GM23338 (cell line): Measurements from ENCODE around the gene ABCC3. TPM values are rescaled to one million over a fixed set of nuclear protein-coding genes. Genes with fewer than 3 reads are reported as not detected.

Experiments
- ATAC-seq: fragments of 200-7000 bp; cut with Tn5 transposase; 3 replicates; pipeline ENCODE4 v1.9.1; 2020
- DNase-seq: peaks from one replicate; pipeline ENCODE4 v3.0.0-alpha.2; 2015; ENCODE audit warnings: low spot score
- H2AFZ ChIP-seq: fragments of 200-600 bp; sonication (generic); 2 replicates; pipeline ENCODE4 v1.8.0; 2016; ENCODE audit warnings: antibody characterized with exemption, mild to moderate bottlenecking, moderate library complexity
- H3F3A ChIP-seq: fragments of 200-600 bp; sonication (generic); replicated peaks from 2 replicates; pipeline ENCODE4 v1.8.0; 2017; ENCODE audit warnings: antibody characterized with exemption, mixed run types, low read depth
- H3K27ac ChIP-seq: fragments of 200-600 bp; sonication (generic); 2 replicates; pipeline ENCODE4 v1.6.1; 2016; ENCODE audit warnings: low read depth
- H3K27me3 ChIP-seq: fragments of 200-600 bp; sonication (generic); 2 replicates; pipeline ENCODE4 v1.8.0; 2016; ENCODE audit warnings: mild to moderate bottlenecking, mixed run types, moderate library complexity; ENCODE audit not compliant: insufficient read depth
- H3K36me3 ChIP-seq: fragments of 200-600 bp; sonication (generic); 2 replicates; pipeline ENCODE4 v1.8.0; 2016; ENCODE audit warnings: mild to moderate bottlenecking; ENCODE audit not compliant: insufficient read depth
- H3K4me1 ChIP-seq: fragments of 200-600 bp; sonication (generic); 2 replicates; pipeline ENCODE4 v1.8.0; 2016; ENCODE audit warnings: mild to moderate bottlenecking, moderate library complexity; ENCODE audit not compliant: insufficient read depth
- H3K4me2 ChIP-seq: fragments of 200-600 bp; sonication (generic); 2 replicates; pipeline ENCODE4 v1.7.1; 2017; ENCODE audit warnings: mixed run types
- H3K4me3 ChIP-seq: fragments of 200-600 bp; sonication (generic); 2 replicates; pipeline ENCODE4 v1.6.1; 2016; ENCODE audit warnings: mixed run types
- H3K79me2 ChIP-seq: fragments of 200-600 bp; sonication (generic); replicated peaks from 2 replicates; pipeline ENCODE4 v1.8.0; 2017; ENCODE audit warnings: mild to moderate bottlenecking; ENCODE audit not compliant: insufficient read depth
- H3K9me2 ChIP-seq: fragments of 200-600 bp; sonication (generic); 2 replicates; pipeline ENCODE4 v1.8.0; 2017; ENCODE audit not compliant: insufficient read depth
- H4K20me1 ChIP-seq: fragments of 200-600 bp; sonication (generic); replicated peaks from 2 replicates; pipeline ENCODE4 v1.8.0; 2017; ENCODE audit warnings: mild to moderate bottlenecking; ENCODE audit not compliant: insufficient read depth
- H3K27ac Mint-ChIP-seq: 2 replicates; pipeline ENCODE4 v1.8.0; 2020; ENCODE audit warnings: inconsistent platforms, mild to moderate bottlenecking, moderate library complexity, mixed read lengths
- H3K27me3 Mint-ChIP-seq: 3 replicates; pipeline ENCODE4 v1.8.0; 2022; ENCODE audit warnings: low read depth, mild to moderate bottlenecking, moderate library complexity, mixed read lengths, inconsistent platforms; ENCODE audit not compliant: insufficient read depth, poor library complexity
- H3K36me3 Mint-ChIP-seq: 3 replicates; pipeline ENCODE4 v1.8.0; 2021; ENCODE audit warnings: low read depth, mild to moderate bottlenecking, inconsistent platforms, moderate library complexity, mixed read lengths
- H3K4me1 Mint-ChIP-seq: 3 replicates; pipeline ENCODE4 v1.8.0; 2020; ENCODE audit warnings: mild to moderate bottlenecking, inconsistent platforms, mixed read lengths
- H3K4me3 Mint-ChIP-seq: 3 replicates; pipeline ENCODE4 v1.8.0; 2021; ENCODE audit warnings: moderate library complexity, mild to moderate bottlenecking, inconsistent platforms, mixed read lengths
- H3K9me3 Mint-ChIP-seq: 3 replicates; pipeline ENCODE4 v1.8.0; 2020; ENCODE audit warnings: moderate library complexity, mild to moderate bottlenecking, inconsistent platforms, mixed read lengths
- CREB1 ChIP-seq: fragments of 250-450 bp; sonication (Bioruptor Pico); IDR thresholded peaks from 2 replicates; pipeline ENCODE4 v1.5.0; 2020; ENCODE audit warnings: low read depth, mild to moderate bottlenecking, moderate library complexity
- EZH2 ChIP-seq: fragments of 200-600 bp; sonication (generic); IDR thresholded peaks from one replicate; pipeline ENCODE4 v1.8.0; 2017; ENCODE audit warnings: antibody characterized with exemption, mild to moderate bottlenecking, low read depth; ENCODE audit not compliant: unreplicated experiment
- EZH2phosphoT487 ChIP-seq: fragments of 200-600 bp; sonication (generic); IDR thresholded peaks from one replicate; pipeline ENCODE4 v1.8.1; 2018; ENCODE audit warnings: antibody characterized with exemption; ENCODE audit not compliant: unreplicated experiment
- JUNB ChIP-seq: IDR thresholded peaks from one replicate; pipeline ENCODE4 v1.6.1; 2016; ENCODE audit warnings: antibody characterized with exemption; ENCODE audit not compliant: unreplicated experiment
- NANOG ChIP-seq: IDR thresholded peaks from 2 replicates; pipeline ENCODE4 v1.6.1; 2016; ENCODE audit warnings: antibody characterized with exemption, borderline replicate concordance
- POLR2AphosphoS5 ChIP-seq: IDR thresholded peaks from 2 replicates; pipeline ENCODE4 v1.6.1; 2016; ENCODE audit warnings: antibody characterized with exemption, low read depth
- REST ChIP-seq: IDR thresholded peaks from one replicate; pipeline ENCODE4 v1.6.1; 2018; ENCODE audit warnings: antibody characterized with exemption; ENCODE audit not compliant: unreplicated experiment
- STAT1 ChIP-seq: IDR thresholded peaks from one replicate; pipeline ENCODE4 v1.6.1; 2016; ENCODE audit warnings: antibody characterized with exemption; ENCODE audit not compliant: unreplicated experiment
- ZNF114 ChIP-seq: fragments of 250-450 bp; sonication (Bioruptor Pico); IDR thresholded peaks from 2 replicates; pipeline ENCODE4 v1.5.0; 2020; ENCODE audit warnings: mild to moderate bottlenecking, moderate library complexity
- ZNF331 ChIP-seq: fragments of 250-450 bp; sonication (Bioruptor Pico); IDR thresholded peaks from 2 replicates; pipeline ENCODE4 v1.5.0; 2020; ENCODE audit warnings: low read depth, mild to moderate bottlenecking, moderate library complexity
- ZNF462 ChIP-seq: fragments of 250-450 bp; sonication (Bioruptor Pico); IDR thresholded peaks from 2 replicates; pipeline ENCODE4 v1.5.0; 2020; ENCODE audit warnings: mild to moderate bottlenecking, moderate library complexity
- polyA plus RNA-seq: library from polyadenylated mRNA; unstranded; fragments of >200 nt; fragmentation: Nextera tagmentation; extraction: Ambion mirVana; gene quantifications from 2 replicates; pipeline ENCODE4 v1.2.1, GENCODE V29; 2016
- total RNA-seq: library from RNA; depleted of rRNA; stranded (reverse); fragments of >200 nt; shearing (Covaris generic); gene quantifications from 2 replicates; pipeline ENCODE4 v1.2.3, GENCODE V29; 2014
- TF ChIP-seq, protein P1 (sequence below): IDR thresholded peaks from 2 replicates; pipeline ENCODE4 v1.6.1; 2016; ENCODE audit warnings: antibody characterized with exemption
- TF ChIP-seq, protein P2 (sequence below), 2 experiments: fragments of 200-600 bp in 1 of 2; sonication (generic) in 1 of 2; conservative IDR thresholded peaks; 2 replicates each; pipeline versions ENCODE4 v1.5.1 to v1.6.1; 2016 to 2017; ENCODE audit warnings: antibody characterized with exemption in 2 of 2, low read depth in 2 of 2, mild to moderate bottlenecking in 2 of 2, moderate library complexity in 1 of 2

ABCC3 gene
- total and polyA plus RNA-seq, 2 experiments from 2014 or later, result not detected

- H3K9me2 ChIP-seq, result no peaks in the 10 kb centered on the region
- no peaks in the 10 kb centered on the region for H3K79me2 ChIP-seq
- peaks cover 7% of the 10 kb centered on the region; the same call in 1 of the 2 replicates for H3K4me1 ChIP-seq
- no peak overlapping the region for H3K4me3 ChIP-seq
- no peak for TF ChIP-seq NANOG
- no peak for TF ChIP-seq CREB1
- TF ChIP-seq POLR2AphosphoS5, result no peak
- no peak for TF ChIP-seq EZH2phosphoT487
- TF ChIP-seq ZNF462 (CRISPR knock-in tag), result no peak
- TF ChIP-seq JUNB, result no peak
- no peak for TF ChIP-seq EZH2
- no peak for TF ChIP-seq ZNF114
- TF ChIP-seq, protein P1, sequence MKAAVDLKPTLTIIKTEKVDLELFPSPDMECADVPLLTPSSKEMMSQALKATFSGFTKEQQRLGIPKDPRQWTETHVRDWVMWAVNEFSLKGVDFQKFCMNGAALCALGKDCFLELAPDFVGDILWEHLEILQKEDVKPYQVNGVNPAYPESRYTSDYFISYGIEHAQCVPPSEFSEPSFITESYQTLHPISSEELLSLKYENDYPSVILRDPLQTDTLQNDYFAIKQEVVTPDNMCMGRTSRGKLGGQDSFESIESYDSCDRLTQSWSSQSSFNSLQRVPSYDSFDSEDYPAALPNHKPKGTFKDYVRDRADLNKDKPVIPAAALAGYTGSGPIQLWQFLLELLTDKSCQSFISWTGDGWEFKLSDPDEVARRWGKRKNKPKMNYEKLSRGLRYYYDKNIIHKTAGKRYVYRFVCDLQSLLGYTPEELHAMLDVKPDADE, result no peak
- TF ChIP-seq STAT1, result no peak
- TF ChIP-seq, protein P2, sequence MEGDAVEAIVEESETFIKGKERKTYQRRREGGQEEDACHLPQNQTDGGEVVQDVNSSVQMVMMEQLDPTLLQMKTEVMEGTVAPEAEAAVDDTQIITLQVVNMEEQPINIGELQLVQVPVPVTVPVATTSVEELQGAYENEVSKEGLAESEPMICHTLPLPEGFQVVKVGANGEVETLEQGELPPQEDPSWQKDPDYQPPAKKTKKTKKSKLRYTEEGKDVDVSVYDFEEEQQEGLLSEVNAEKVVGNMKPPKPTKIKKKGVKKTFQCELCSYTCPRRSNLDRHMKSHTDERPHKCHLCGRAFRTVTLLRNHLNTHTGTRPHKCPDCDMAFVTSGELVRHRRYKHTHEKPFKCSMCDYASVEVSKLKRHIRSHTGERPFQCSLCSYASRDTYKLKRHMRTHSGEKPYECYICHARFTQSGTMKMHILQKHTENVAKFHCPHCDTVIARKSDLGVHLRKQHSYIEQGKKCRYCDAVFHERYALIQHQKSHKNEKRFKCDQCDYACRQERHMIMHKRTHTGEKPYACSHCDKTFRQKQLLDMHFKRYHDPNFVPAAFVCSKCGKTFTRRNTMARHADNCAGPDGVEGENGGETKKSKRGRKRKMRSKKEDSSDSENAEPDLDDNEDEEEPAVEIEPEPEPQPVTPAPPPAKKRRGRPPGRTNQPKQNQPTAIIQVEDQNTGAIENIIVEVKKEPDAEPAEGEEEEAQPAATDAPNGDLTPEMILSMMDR (conservative IDR thresholded peaks at IDR 0.05; ENCODE audit: low read depth in 2 of 2), result no peak
- no peak for TF ChIP-seq REST
- no peak for TF ChIP-seq ZNF331 (CRISPR knock-in tag)
- H3K4me2 ChIP-seq, result no peak overlapping the region
- H4K20me1 ChIP-seq, result no peaks in the 10 kb centered on the region
- H3K36me3 ChIP-seq, result no peaks in the 10 kb centered on the region
- H3K27ac Mint-ChIP-seq, result no peak overlapping the region
- ATAC-seq (no peak), DNase-seq (no peak)
- H3F3A ChIP-seq, result no peaks in the 10 kb centered on the region
- no peak overlapping the region for H2AFZ ChIP-seq
- H3K4me1 Mint-ChIP-seq, result peaks cover 6% of the 10 kb centered on the region; the same call in 2 of the 3 replicates
- peaks cover 9% of the 10 kb centered on the region for H3K27me3 Mint-ChIP-seq
- no peak overlapping the region for H3K27ac ChIP-seq
- H3K4me3 Mint-ChIP-seq, result no peak overlapping the region
- no peaks in the 10 kb centered on the region; the same call in 2 of the 3 replicates for H3K36me3 Mint-ChIP-seq
- H3K9me3 Mint-ChIP-seq, result no peaks in the 10 kb centered on the region; the same call in 2 of the 3 replicates
- no peaks in the 10 kb centered on the region for H3K27me3 ChIP-seq
These were observed 11.3 kb downstream of the ABCC3 start for GRCh38 chr17:50645748-50646682.
